SK-N-SH (cell line): Measurements from ENCODE around the gene HSD3B2. TPM values are rescaled to one million over a fixed set of nuclear protein-coding genes. Genes with fewer than 3 reads are reported as not detected.

Experiments used
- CTCF ChIA-PET: fragments of 300-600, 350-600 bp; formaldehyde crosslinking; extraction: SDS; loops from one replicate; lab custom pipeline; 2021; lab: Yijun Ruan, JAX
- POLR2A ChIA-PET: fragments of 350-600 bp; sonication (Branson Sonifier 250); formaldehyde crosslinking; extraction: SDS; loops from one replicate; lab custom pipeline; 2020; ENCODE audit warnings: antibody characterized with exemption, inconsistent platforms; lab: Yijun Ruan, JAX
- DNase-seq: peaks from one replicate; pipeline ENCODE4 v3.0.0; 2012
- H2AFZ ChIP-seq: fragments of 200-600 bp; sonication (generic); 2 replicates; pipeline ENCODE4 v1.8.1; 2016; ENCODE audit warnings: antibody characterized with exemption, mild to moderate bottlenecking, low read depth
- H3F3A ChIP-seq: fragments of 200-600 bp; sonication (generic); replicated peaks from 2 replicates; pipeline ENCODE3; 2016; ENCODE audit warnings: antibody characterized with exemption, mild to moderate bottlenecking; ENCODE audit not compliant: insufficient read depth
- H3K27ac ChIP-seq, 2 experiments: fragments of 200-500 bp in 1 of 2; fragments of 200-600 bp in 1 of 2; sonication (Bioruptor generic) in 1 of 2; sonication (generic), shearing (Covaris generic) in 1 of 2; 2 replicates each; pipeline versions ENCODE4 v1.5.1 to v1.6.1; 2014 to 2016; ENCODE audit warnings: low read depth in 2 of 2, inconsistent platforms in 1 of 2, low read length in 1 of 2, mild to moderate bottlenecking in 1 of 2, mixed read lengths in 1 of 2
- H3K27me3 ChIP-seq: fragments of 200-600 bp; sonication (generic), shearing (Covaris generic); 2 replicates; pipeline ENCODE4 v1.6.1; 2016; ENCODE audit warnings: mixed run types; ENCODE audit not compliant: insufficient read depth
- H3K36me3 ChIP-seq, 2 experiments: fragments of 200-500 bp in 1 of 2; fragments of 200-600 bp in 1 of 2; sonication (Bioruptor generic) in 1 of 2; sonication (generic) in 1 of 2; replicated peaks in 1 of 2; 2 replicates each; pipeline versions ENCODE3 to v1.5.1; 2014 to 2016; ENCODE audit warnings: low read length in 1 of 2, mild to moderate bottlenecking in 1 of 2; ENCODE audit not compliant: insufficient read depth in 2 of 2, control insufficient read depth in 1 of 2
- H3K4me1 ChIP-seq, 2 experiments: fragments of 200-500 bp in 1 of 2; fragments of 200-600 bp in 1 of 2; sonication (Bioruptor generic) in 1 of 2; sonication (generic), shearing (Covaris generic) in 1 of 2; 2 replicates each; pipeline versions ENCODE4 v1.5.1 to v1.6.1; 2014 to 2016; ENCODE audit warnings: low read depth in 1 of 2, low read length in 1 of 2, mixed run types in 1 of 2; ENCODE audit not compliant: insufficient read depth in 2 of 2, control insufficient read depth in 1 of 2
- H3K4me2 ChIP-seq: fragments of 200-600 bp; sonication (generic), shearing (Covaris generic); 2 replicates; pipeline ENCODE4 v1.6.1; 2017; ENCODE audit warnings: mixed run types
- H3K4me3 ChIP-seq, 2 experiments: fragments of 200-500 bp in 1 of 2; fragments of 200-600 bp in 1 of 2; sonication (Bioruptor generic) in 1 of 2; sonication (generic), shearing (Covaris generic) in 1 of 2; 2 replicates each; pipeline versions ENCODE4 v1.5.1 to v1.8.1; 2014 to 2016; ENCODE audit warnings: low read depth in 2 of 2, inconsistent platforms in 1 of 2, low read length in 1 of 2, mild to moderate bottlenecking in 1 of 2, mixed read lengths in 1 of 2, moderate library complexity in 1 of 2
- H3K79me2 ChIP-seq: fragments of 200-600 bp; sonication (generic); 2 replicates; pipeline ENCODE4 v1.8.1; 2017; ENCODE audit warnings: mild to moderate bottlenecking; ENCODE audit not compliant: insufficient read depth
- H3K9ac ChIP-seq: fragments of 200-600 bp; sonication (generic); 2 replicates; pipeline ENCODE4 v1.6.1; 2017; ENCODE audit warnings: mixed run types
- H3K9me2 ChIP-seq: fragments of 200-600 bp; sonication (generic); 2 replicates; pipeline ENCODE4 v1.6.1; 2017; ENCODE audit warnings: mixed run types
- H3K9me3 ChIP-seq: fragments of 200-600 bp; sonication (generic); 2 replicates; pipeline ENCODE4 v1.6.1; 2017; ENCODE audit warnings: mixed run types, mild to moderate bottlenecking, moderate library complexity
- H4K20me1 ChIP-seq: fragments of 200-600 bp; sonication (generic); 2 replicates; pipeline ENCODE4 v1.6.1; 2017; ENCODE audit warnings: mild to moderate bottlenecking, mixed run types; ENCODE audit not compliant: insufficient read depth
- CTCF ChIP-seq: fragments of 200-600 bp; sonication (generic); IDR thresholded peaks from 2 replicates; pipeline ENCODE4 v1.6.1; 2017; ENCODE audit warnings: antibody characterized with exemption, mild to moderate bottlenecking, moderate library complexity
- GATA2 ChIP-seq: sonication (generic); formaldehyde crosslinking; IDR thresholded peaks from 2 replicates; pipeline ENCODE4 v1.5.0; 2020; ENCODE audit warnings: mild to moderate bottlenecking, missing genetic modification reagents
- IRF3 ChIP-seq: fragments of 150-350 bp; IDR thresholded peaks from 2 replicates; pipeline ENCODE4 v1.6.1; 2016; ENCODE audit warnings: mild to moderate bottlenecking, low read depth, low read length
- JUND ChIP-seq: IDR thresholded peaks from 2 replicates; pipeline ENCODE4 v1.4.0; 2012
- MXI1 ChIP-seq: IDR thresholded peaks from 2 replicates; pipeline ENCODE4 v1.6.1; 2012; ENCODE audit warnings: mild to moderate bottlenecking, low read depth, low read length, improper control_type of control experiment
- NRF1 ChIP-seq: IDR thresholded peaks from 2 replicates; pipeline ENCODE4 v1.6.1; 2012; ENCODE audit warnings: low read depth, mild to moderate bottlenecking, low read length
- REST ChIP-seq: IDR thresholded peaks from 2 replicates; pipeline ENCODE4 v1.6.1; 2012; ENCODE audit warnings: mild to moderate bottlenecking, low read depth, low read length, moderate library complexity
- RFX5 ChIP-seq: IDR thresholded peaks from 2 replicates; pipeline ENCODE4 v1.6.1; 2012; ENCODE audit warnings: mild to moderate bottlenecking, improper control_type of control experiment, low read length
- TAF1 ChIP-seq: IDR thresholded peaks from 2 replicates; pipeline ENCODE4 v1.6.1; 2012; ENCODE audit warnings: low read depth, mild to moderate bottlenecking, low read length, moderate library complexity, borderline replicate concordance
- TEAD4 ChIP-seq: IDR thresholded peaks from 2 replicates; pipeline ENCODE4 v1.4.0; 2012; ENCODE audit warnings: mild to moderate bottlenecking, borderline replicate concordance; ENCODE audit not compliant: insufficient read depth
- USF1 ChIP-seq: IDR thresholded peaks from 2 replicates; pipeline ENCODE4 v1.4.0; 2012; ENCODE audit warnings: low read depth, borderline replicate concordance
- USF2 ChIP-seq: fragments of 150-350 bp; IDR thresholded peaks from 2 replicates; pipeline ENCODE4 v1.6.1; 2017; ENCODE audit warnings: antibody characterized with exemption, low read length, low read depth, borderline replicate concordance
- WGBS: methylation state at CpG from one replicate; pipeline ENCODE4 v1.1.6; 2017; ENCODE audit warnings: low lambda C conversion rate; 5-methylcytosine and 5-hydroxymethylcytosine counted together
- polyA plus RNA-seq, 3 experiments: library from polyadenylated mRNA; depleted of rRNA; stranded (reverse); fragments of >200 nt; gene quantifications; 2 replicates each; pipeline ENCODE4 v1.2.3, GENCODE V29; 2012

HSD3B2 gene
- polyA plus RNA-seq, 1 of the 3 experiments (the other 2 are of a cell fraction), result not detected

GRCh38 chr1:119462964-119463363 lies 48.0 kb downstream of the HSD3B2 start (continued):
- no peak for TF ChIP-seq CTCF
- TF ChIP-seq RFX5, result no peak
- TF ChIP-seq NRF1, result no peak
- no peak for TF ChIP-seq IRF3
- TF ChIP-seq TAF1, result no peak
- no peak for TF ChIP-seq REST
- TF ChIP-seq USF1, result no peak
- TF ChIP-seq MXI1, result no peak
- TF ChIP-seq JUND, result no peak
- no peak for TF ChIP-seq GATA2 (CRISPR knock-in tag)

- Histone ChIP-seq H3K27me3 (peaks cover 11% of the 10 kb centered on the region; the same call in 1 of the 2 replicates), H3K9me2 (no peaks in the 10 kb centered on the region), H3K36me3 (no peaks in the 10 kb centered on the region), H3K4me2 (no peak overlapping the region), H3K9me3 (no peaks in the 10 kb centered on the region), H3K79me2 (no peaks in the 10 kb centered on the region), H3K27ac (no peak overlapping the region), H3K4me3 (no peak overlapping the region), H3K4me1 (no peaks in the 10 kb centered on the region), H2AFZ (no peak overlapping the region), H3K9ac (no peak overlapping the region), H3F3A (no peaks in the 10 kb centered on the region)
- DNase-seq, result no peak
- POLR2A ChIA-PET, result no interaction called here
- TF ChIP-seq USF2, result no peak
- TF ChIP-seq TEAD4, result no peak
- TF ChIP-seq, all 33 proteins: peak for 0
- WGBS, result 0% methylated on average over 2 of the region's 2 CpGs
- no peaks in the 10 kb centered on the region for H4K20me1 ChIP-seq
- CTCF ChIA-PET, result no interaction called here
Observed at GRCh38 chr1:119463569-119463968, 48.6 kb downstream of the HSD3B2 start.
